ENCODE results near the gene PKM.

The PKM gene

GRCh38 chr15:72155635-72156616, 75.1 kb downstream of the PKM start:
- in situ Hi-C loops (cut with HindIII; ENCODE audit: low sequenced_read_pairs), result no loop called here
- H3K4me3 ChIP-seq (ENCODE audit: low read depth, low read length), result peak overlapping the region; percentile 39
- DNase-seq (ENCODE audit: low read depth), result peak; percentile 70
- peak; percentile 91 for TF ChIP-seq CTCF (IDR thresholded peaks at IDR 0.05; ENCODE audit: low read depth, low read length, missing control alignments)

- in situ Hi-C loops (cut with HindIII; ENCODE audit: low sequenced_read_pairs), result no loop called here
- no peak for DNase-seq (ENCODE audit: low read depth)
- TF ChIP-seq CTCF (IDR thresholded peaks at IDR 0.05; ENCODE audit: low read depth, low read length, missing control alignments), result no peak
- H3K4me3 ChIP-seq (ENCODE audit: low read depth, low read length), result peak overlapping the region; percentile 39
These were observed 75.9 kb downstream of the PKM start for GRCh38 chr15:72155003-72155621.

DNA sequence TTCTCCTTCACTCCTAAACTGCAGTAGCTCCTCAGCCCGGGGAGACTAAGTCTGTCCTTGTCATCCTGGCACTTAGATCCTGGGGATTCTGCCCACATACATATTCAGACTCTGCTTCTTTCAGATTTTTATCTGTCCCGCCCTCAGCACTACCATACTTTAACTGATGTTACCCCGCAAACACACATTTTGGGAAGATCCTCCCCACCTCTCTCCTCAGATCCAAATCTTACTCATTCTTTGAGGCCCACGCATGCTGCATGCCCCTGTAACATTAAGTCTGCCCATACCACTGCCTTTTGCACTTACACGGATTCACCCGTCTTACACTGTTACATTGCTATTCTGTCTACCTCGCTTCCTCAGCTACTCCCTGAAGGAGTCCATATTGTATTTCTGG, 76.7 kb downstream of the PKM start:
- in situ Hi-C loops (cut with HindIII; ENCODE audit: low sequenced_read_pairs), result no loop called here
- H3K4me3 ChIP-seq (ENCODE audit: low read depth, low read length), result no peak overlapping the region
- DNase-seq (ENCODE audit: low read depth), result no peak
- no peak for TF ChIP-seq CTCF (IDR thresholded peaks at IDR 0.05; ENCODE audit: low read depth, low read length, missing control alignments)

DNA sequence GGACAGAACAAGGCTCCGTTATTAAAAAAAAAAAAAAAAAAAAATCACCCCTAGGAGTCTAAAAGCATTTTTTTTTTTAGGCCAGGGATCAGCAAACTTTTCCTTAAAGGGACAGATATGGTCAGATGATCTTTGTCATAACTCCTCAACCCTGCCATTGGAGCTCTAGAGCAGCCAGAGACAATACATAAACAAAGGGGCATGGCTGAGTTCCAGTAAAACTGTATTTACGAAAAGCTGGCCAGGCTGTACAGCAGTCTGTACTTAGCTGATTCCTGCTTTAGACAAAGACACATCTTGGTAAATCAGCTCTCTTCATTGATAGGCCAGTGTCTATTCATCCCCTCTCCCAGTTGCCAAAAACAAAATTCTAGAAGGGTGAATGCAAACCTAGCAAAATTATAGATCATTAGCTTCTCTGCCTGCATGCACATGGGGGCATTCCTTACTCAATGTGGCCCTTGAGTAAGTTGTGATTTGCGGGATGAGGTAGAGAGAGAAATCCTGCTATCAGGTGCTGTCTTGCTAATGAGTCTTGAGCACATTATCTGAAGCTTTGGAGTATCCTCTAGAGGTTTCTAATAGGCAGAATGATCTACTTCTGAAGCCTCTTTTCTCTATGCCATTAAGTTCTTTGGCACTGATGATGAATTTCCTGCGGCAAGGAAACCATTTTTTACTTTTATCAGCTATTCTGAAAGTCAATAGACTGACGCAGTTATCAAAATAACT, 77.6 kb downstream of the PKM start:
- in situ Hi-C loops (cut with HindIII; ENCODE audit: low sequenced_read_pairs), result no loop called here
- TF ChIP-seq CTCF (IDR thresholded peaks at IDR 0.05; ENCODE audit: low read depth, low read length, missing control alignments), result no peak
- no peak for DNase-seq (ENCODE audit: low read depth)
- no peak overlapping the region for H3K4me3 ChIP-seq (ENCODE audit: low read depth, low read length)
